Keratinocyte (primary cell): Measurements from ENCODE around the gene CRADD.

ENCODE experiments used
- CTCF ChIP-seq, 3 experiments: IDR thresholded peaks in 1 of 3; conservative IDR thresholded peaks in 1 of 3; optimal IDR thresholded peaks in 1 of 3; 2 replicates in 2 of 3; 3 replicates in 1 of 3; pipeline versions ENCODE3 to v1.5.1; 2011; ENCODE audit warnings: low read length in 3 of 3, mild to moderate bottlenecking in 3 of 3, moderate library complexity in 2 of 3, control low read depth in 1 of 3, inconsistent platforms in 1 of 3; ENCODE audit not compliant: insufficient read depth in 2 of 3; ENCODE audit errors: extremely low read depth in 1 of 3
- EZH2 ChIP-seq: IDR thresholded peaks from one replicate; pipeline ENCODE4 v1.6.1; 2012; ENCODE audit warnings: inconsistent platforms, mild to moderate bottlenecking, low read length, moderate library complexity

- TF ChIP-seq CTCF (optimal IDR thresholded peaks at IDR 0.05 in 1 of 3, IDR thresholded peaks at IDR 0.05 in 1 of 3, conservative IDR thresholded peaks at IDR 0.05 in 1 of 3; ENCODE audit: extremely low read depth in 1 of 3, insufficient read depth in 2 of 3, low read length in 3 of 3) (no peak), EZH2 (no peak)
These were observed 179.4 kb downstream of the CRADD start for GRCh38 chr12:93856611-93857010.
